Suppressor macrophage treated with lipopolysaccharide for 4 hours (primary cell): ENCODE measurements around the gene PTPN23.

ENCODE experiments used
- DNase-seq: peaks from one replicate; pipeline ENCODE4 v3.0.0-alpha.2; 2020

Gene PTPN23

GRCh38 chr3:47420511-47421484, 40.0 kb downstream of the PTPN23 start:
- peak; percentile 95 for DNase-seq

DNA sequence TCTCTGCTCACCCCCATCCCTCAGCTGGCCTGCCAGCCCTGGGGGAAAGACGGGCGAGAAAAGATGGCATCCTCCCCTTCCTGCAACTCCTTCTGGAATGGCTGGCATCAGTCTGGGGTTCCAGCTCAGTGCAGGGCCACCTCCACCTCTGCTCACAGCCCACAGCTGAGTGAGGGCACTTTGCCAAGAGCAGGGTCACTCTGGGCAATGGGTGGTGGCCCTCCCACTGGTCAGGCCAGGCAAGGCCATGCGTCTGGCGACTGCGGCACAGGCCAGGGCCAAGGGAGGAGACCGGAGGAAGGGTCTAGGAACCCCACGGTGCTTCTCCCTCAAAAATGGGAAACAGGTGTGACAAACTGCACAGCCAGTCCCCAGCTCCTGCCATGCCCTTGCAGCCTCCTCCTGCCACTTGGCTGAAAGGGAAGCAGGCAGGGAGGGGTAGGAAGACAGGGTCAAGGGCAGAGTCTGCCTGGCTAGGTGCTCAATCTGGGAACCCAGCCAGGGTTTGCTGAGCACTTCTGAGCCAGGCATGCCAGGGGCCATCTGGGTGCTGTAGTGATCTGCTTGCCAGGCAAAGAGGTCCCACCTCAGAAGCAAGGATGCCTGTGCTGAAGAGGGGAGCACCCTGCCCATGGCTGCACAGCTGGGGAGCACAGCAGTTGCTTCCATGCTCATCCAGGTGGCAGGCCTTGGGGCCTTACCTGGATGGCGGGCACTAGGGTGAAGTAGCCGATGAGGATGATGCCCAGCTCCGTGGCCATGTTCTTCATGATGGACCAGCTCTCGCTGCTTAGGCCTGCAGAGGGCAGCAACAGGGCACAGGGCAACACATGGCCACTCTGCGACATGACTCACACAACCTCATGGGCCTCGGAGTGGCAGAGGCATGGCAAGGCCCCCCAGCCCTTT, 41.2 kb downstream of the PTPN23 start:
- DNase-seq, result peak; percentile 33

GRCh38 chr3:47422743-47423142, 41.9 kb downstream of the PTPN23 start:
- no peak for DNase-seq

DNA sequence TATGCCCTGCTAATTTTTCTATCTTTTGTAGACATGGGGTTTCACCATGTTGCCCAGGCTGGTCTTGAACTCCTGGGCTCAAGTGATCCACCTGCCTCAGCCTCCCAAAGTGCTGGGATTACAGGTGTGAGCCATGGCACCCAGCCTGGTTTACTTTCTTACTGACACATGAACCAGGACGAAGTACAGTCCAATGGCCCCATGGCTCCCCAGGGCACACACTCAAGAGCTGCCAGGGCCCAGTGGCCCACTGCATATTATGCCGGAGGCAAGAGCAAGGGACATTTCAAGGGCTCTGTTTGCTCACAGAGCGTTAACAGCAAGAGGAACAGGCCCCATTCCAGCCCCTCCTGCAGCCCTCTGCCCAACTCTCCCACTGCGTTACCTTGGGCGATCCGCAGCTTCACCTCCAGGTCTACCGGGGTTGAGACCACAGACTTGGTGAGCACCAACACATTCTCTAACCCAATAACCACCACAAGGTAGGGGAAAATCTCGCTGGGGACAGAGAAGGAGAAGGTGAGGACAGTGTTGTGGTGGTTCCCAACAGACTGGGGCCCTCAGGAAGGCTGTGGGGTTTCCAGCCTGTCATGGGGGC, 42.8 kb downstream of the PTPN23 start:
- DNase-seq, result no peak

DNA sequence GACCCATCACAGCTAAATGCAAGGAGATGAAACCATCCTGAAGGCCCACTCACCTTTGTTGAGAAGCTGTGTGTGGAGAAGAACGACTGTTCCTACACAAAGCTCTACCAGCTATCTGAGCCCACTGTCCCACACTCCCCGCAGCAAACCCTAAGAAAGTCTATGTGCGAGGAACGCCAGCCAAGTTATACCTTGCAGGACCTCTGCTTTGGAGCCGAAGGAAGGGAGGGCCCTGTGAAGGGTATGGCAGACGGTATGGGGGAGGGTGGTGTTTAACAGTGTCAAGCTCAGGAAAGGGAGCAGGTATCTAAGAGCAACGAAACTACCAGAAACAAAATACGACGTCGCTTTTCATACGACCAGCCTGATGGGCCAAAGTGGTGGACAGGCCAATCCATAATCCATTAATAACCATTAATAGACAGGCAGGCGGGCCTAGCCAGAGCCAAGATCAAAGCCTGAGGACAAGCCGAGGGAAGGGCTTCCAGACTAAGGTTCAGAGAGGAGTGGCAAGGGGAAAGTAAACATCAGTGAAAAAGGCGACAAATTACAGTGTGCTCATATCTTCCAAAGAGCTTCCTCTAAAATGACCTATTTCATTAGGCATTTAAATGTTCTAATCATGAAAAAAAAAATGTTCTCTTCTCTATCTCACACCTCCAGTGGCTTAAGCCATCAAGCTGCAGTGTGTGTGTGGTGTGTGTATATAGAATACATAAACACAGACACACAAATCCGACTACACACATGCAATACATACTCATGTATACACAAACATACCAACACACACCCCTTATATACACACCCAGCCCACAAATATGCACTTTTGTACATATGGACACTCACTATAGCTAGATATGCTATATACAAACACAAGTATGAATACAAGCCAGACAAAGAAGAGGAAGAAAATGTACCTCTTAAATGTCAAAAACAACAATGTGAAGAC, 43.9 kb downstream of the PTPN23 start:
- DNase-seq, result no peak

DNA sequence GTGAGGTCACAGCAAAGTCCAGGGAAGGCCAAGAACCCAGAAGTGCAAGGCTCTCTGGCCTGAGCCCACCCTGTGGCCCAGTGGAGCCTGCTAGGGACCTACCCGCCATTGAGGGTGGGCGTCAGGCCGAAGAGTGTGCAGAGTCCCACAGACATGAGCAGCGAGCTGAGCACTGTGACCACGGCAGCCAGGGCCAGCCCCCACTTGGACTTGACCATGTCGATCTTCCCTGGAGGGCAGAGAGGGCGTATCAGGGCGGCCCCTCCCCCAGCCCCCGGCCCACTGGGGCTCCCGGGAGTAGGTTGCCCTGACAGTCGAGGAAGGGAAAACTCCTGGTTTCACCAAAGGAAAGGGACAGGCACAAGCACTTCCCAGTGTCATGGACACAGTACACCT, 44.6 kb downstream of the PTPN23 start:
- DNase-seq, result no peak

GRCh38 chr3:47425959-47426358, 45.1 kb downstream of the PTPN23 start:
- DNase-seq, result no peak

DNA sequence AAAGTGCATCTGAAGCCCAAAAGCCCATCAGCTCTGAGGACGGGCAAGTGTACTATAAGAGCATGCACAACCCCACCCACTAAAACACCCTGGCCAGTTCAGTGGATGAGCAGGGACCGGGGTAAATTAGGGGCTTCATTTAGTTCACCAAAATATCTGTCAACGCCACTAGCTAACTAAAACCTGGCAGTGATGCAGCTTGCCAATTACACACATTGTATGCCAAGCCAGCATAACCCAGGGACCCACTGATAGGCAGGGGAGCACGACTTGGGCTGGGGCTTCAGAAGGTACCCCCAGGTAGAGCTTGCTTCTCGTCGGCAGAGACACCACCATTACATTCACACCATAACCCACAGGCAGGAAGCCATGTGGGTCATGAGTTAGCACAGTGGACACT, 47.0 kb downstream of the PTPN23 start:
- no peak for DNase-seq

- DNase-seq, result no peak
Observed at GRCh38 chr3:47428662-47429061, 47.8 kb downstream of the PTPN23 start.

GRCh38 chr3:47429476-47430270, 48.9 kb downstream of the PTPN23 start:
- no peak for DNase-seq

GRCh38 chr3:47430606-47431005, 49.8 kb downstream of the PTPN23 start:
- DNase-seq, result no peak

DNA sequence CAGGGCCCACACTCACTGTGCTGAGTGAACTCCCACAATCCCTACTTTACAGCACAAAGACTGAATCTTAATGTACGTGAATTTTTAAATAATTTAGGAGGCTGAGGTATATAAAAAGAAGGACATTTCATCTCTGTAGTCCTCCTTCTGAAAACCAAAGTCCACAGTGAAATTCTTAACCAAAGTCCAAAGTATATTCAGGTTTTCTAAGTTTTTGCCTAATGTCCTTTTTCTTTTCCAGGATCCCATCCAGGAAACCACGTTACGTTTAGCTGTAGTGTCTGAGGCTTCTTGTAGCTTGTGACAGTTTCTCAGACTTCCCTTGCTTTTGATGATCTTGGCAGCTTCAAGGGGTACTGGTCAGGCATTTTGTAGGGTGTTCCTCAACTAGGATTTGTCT, 50.4 kb downstream of the PTPN23 start:
- DNase-seq, result no peak

DNA sequence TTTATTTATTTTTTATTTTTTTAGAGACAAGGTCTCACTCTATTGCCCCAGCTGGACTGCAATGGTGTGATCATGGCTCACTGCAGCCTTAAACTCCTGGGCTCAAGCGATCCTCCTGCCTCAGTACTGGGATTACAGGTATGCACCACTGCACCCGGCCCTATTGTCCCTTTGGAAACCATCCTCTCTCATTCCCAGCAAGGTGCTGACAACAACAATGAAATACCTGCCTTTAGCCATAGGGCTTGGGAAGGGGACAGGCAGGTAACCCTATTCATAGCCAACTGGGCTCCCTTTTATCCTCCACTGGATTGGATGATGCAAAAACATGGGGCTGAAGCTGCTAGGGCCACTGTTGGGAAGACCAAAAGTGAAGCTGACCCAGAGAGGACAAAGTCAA, 51.9 kb downstream of the PTPN23 start:
- no peak for DNase-seq

GRCh38 chr3:47433796-47434195, 53.0 kb downstream of the PTPN23 start:
- DNase-seq, result no peak

DNA sequence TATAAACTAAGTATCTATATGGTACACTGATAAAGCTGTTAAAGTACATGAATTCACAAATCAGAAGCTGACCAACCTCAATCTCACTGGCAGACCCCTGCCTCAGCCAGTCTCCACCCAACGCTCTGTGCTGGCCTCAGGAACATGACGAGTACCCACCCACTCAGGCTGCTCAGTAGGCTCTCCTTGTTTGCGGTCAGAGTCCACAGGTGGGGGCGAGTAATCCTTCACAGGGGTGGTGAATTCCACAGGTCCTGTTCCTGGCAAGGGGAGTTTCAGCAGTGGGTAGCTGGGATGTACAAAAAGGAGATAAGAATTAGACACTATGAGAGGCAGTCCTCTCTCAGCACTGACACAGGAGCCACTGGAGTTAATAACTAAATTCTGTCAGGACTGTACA, 54.0 kb downstream of the PTPN23 start:
- DNase-seq, result no peak

DNA sequence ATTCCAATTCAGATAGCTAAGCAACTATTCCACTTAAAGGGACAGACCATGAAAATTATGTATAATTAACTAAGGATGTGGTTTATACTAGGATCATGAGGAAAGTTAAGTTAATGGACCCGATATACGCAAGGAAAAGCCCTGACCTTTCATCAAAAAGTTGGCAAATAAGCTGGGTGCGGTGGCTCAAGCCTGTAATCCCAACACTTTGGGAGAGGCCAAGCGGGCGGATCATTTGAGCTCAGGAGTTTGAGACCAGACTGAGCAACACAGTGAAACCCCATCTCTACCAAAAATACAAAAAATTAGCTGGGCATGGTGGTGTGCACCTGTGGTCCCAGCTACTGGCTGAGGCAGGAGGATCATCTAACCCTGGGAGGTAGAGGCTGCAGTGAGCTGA, 55.4 kb downstream of the PTPN23 start:
- DNase-seq, result no peak

DNA sequence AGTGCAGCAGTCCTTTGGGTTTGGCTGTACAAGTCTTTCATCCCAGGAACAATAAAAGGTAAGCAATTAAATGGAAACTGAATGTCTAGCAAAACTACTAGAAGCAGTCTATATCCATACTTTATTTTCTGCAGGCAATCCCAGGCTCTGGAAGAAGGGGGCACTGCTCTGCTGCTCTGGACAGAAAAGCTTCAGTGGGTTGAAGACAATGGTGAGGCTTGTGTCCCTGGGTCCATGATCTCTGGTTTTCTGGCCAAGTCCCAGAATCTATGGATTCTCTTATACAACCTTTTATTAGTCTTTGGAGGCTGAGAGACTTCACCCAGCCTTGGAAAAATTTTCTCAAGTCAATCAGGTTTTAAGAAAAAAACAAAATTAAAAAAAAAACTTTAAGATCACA, 59.3 kb downstream of the PTPN23 start:
- DNase-seq, result no peak

DNA sequence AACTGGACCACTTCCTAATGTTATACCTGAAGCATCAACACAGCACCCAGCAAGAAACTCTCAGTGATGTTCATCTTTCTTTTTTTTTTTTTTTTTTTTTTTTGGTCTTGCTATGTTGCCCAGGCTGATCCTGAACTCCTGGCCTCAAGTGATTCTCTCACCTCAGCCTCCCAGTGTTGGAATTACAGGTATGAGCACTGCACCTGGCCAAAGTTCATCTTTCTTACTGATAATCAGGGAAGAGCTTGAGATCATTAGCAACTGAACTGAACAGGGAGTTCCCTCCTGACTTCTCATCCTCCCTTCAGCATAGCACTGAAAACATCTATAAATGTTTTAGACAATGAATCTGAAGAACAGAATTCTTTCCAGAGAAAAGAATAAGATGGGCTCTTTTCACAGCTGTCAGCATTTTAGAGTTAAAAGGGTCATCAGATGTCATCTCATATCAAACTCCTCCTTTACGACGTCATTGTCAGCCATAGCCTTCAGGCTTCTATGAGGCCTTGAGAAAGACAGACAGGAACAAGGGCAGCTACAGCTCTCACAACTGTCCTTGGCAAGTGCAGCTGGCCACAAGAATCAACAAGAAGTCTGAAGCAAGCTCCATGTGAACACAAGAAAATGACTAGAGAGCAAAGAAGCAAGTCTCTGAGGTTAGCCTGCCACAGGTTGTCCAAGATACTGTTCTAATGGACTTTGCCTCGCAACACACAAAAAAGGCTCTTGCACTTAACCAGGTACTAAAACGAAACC, 61.2 kb downstream of the PTPN23 start:
- DNase-seq, result no peak

DNA sequence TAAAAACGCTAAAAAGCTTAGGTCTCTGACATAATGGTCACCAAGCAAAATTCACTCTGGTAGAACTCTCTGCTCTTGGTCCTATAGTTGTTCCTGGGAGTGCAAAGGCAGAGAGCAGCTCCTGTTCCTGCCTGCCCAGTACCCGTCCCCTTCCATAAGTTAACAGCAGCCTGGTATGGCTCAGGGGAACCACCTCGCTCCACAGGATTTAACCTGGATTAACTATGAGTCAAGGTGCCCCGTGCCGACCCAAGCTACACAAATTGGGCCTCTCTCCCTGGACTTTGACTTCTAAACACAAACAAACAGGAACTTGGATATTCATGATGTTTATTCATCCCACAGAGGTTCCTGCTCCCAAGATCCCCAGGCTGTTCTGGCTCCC, 62.8 kb downstream of the PTPN23 start:
- no peak for DNase-seq

DNA sequence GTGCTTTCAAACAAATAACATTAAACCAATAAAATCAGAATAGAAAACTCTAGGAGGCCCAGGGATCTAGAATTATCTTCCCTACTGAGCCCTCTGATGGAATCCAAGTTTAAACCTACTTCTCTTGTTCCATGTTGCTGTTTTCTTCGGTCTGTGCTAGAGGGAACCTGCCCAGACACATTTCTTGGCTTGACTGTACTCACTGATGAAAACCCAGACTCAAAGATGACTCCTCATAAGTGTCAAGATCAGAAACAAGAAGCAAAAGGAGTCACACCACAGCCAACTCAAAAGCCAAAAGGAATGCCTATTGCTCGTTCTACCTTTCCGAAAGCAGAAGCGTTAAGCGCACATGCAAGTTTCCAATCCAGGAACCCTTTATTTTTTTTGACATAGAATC, 63.3 kb downstream of the PTPN23 start:
- DNase-seq, result no peak
